GM12878 (cell line): Measurements from ENCODE around the gene PHEX. TPM values are rescaled to one million over a fixed set of nuclear protein-coding genes. Genes with fewer than 3 reads are reported as not detected.

Experiments
- ATAC-seq: fragments of 200-7000 bp; cut with Tn5 transposase; 3 replicates; pipeline ENCODE4 v1.9.1; 2020; ENCODE audit warnings: mild to moderate bottlenecking, moderate library complexity
- BruUV-seq: library from RNA; stranded (reverse); fragments of 400-500 nt; replicated peaks from 2 replicates; lab custom pipeline; 2021; lab: Mats Ljungman, UMichigan
- CTCF ChIA-PET: fragments of 300-600 bp; sonication (Branson Sonifier 250); formaldehyde crosslinking; extraction: SDS; loops from one replicate; lab custom pipeline; 2021; ENCODE audit warnings: inconsistent platforms; lab: Yijun Ruan, JAX
- POLR2A ChIA-PET: fragments of 350-600 bp; formaldehyde crosslinking; extraction: SDS; loops from one replicate; lab custom pipeline; 2021; ENCODE audit warnings: inconsistent platforms; lab: Charles Lee
- RAD21 ChIA-PET: fragments of 300-600 bp; sonication (Branson Sonifier 250); formaldehyde crosslinking; loops from one replicate; lab custom pipeline; 2023; ENCODE audit warnings: antibody characterized with exemption; ENCODE audit not compliant: unreplicated experiment; lab: Charles Lee
- SMC1A ChIA-PET: fragments of 300-600 bp; sonication (Branson Sonifier 250); formaldehyde crosslinking; loops from one replicate; lab custom pipeline; 2023; ENCODE audit not compliant: unreplicated experiment, uncharacterized antibody; lab: Charles Lee
- DNase-seq: peaks from one replicate; pipeline ENCODE4 v3.0.0-alpha.2; 2011; ENCODE audit warnings: low read depth, low spot score
- FAIRE-seq: peaks from 3 replicates; lab custom pipeline; 2011; peaks lifted over from hg19 to GRCh38; lab: Jason Lieb, UNC
- H2AFZ ChIP-seq: 2 replicates; pipeline ENCODE4 v1.6.0; 2011; ENCODE audit warnings: low read depth, low read length, control low read depth; ENCODE audit not compliant: control insufficient read depth
- H3K27ac ChIP-seq: 2 replicates; pipeline ENCODE4 v1.5.1; 2011; ENCODE audit warnings: control low read depth; ENCODE audit not compliant: control insufficient read depth, insufficient read depth
- H3K27me3 ChIP-seq, 2 experiments: replicated peaks in 1 of 2; 2 replicates each; pipeline versions ENCODE4 v1.6.0 to v1.6.1; 2011; ENCODE audit warnings: low read length in 1 of 2; ENCODE audit not compliant: control insufficient read depth in 2 of 2, insufficient read depth in 2 of 2
- H3K36me3 ChIP-seq, 2 experiments: 2 replicates each; pipeline ENCODE4 v1.5.1; 2011; ENCODE audit warnings: low read length in 1 of 2; ENCODE audit not compliant: control insufficient read depth in 2 of 2, insufficient read depth in 2 of 2
- H3K4me1 ChIP-seq: 2 replicates; pipeline ENCODE4 v1.6.1; 2011; ENCODE audit warnings: mild to moderate bottlenecking, low read length, moderate library complexity, mixed read lengths; ENCODE audit not compliant: control insufficient read depth, insufficient read depth
- H3K4me2 ChIP-seq: 2 replicates; pipeline ENCODE4 v1.6.0; 2011; ENCODE audit warnings: control low read depth; ENCODE audit not compliant: control insufficient read depth, insufficient read depth
- H3K4me3 ChIP-seq: fragments of 200-600 bp; sonication (generic); 2 replicates; pipeline ENCODE4 v1.5.1; 2016
- H3K79me2 ChIP-seq: 2 replicates; pipeline ENCODE4 v1.6.0; 2011; ENCODE audit warnings: low read length; ENCODE audit not compliant: control insufficient read depth, insufficient read depth
- H3K9ac ChIP-seq: 2 replicates; pipeline ENCODE4 v1.8.0; 2011; ENCODE audit warnings: low read length, control low read depth, mixed read lengths; ENCODE audit not compliant: control insufficient read depth, insufficient read depth
- H3K9me3 ChIP-seq: replicated peaks from 3 replicates; pipeline ENCODE4 v1.5.1; 2011; ENCODE audit warnings: mild to moderate bottlenecking, low read length; ENCODE audit not compliant: control insufficient read depth, insufficient read depth
- H4K20me1 ChIP-seq: 2 replicates; pipeline ENCODE4 v1.6.0; 2011; ENCODE audit not compliant: control insufficient read depth, insufficient read depth
- BHLHE40 ChIP-seq, 2 experiments: fragments of 450-650 bp in 1 of 2; IDR thresholded peaks; 2 replicates each; pipeline ENCODE4 v1.6.1; 2011 to 2017; ENCODE audit warnings: low read depth in 2 of 2, borderline replicate concordance in 1 of 2, improper control_type of control experiment in 1 of 2, low read length in 1 of 2, mild to moderate bottlenecking in 1 of 2
- CREB1 ChIP-seq: IDR thresholded peaks from 2 replicates; pipeline ENCODE4 v1.6.1; 2012; ENCODE audit warnings: low read depth, mild to moderate bottlenecking, inconsistent platforms
- YY1 ChIP-seq: IDR thresholded peaks from 2 replicates; pipeline ENCODE4 v1.6.1; 2011; ENCODE audit warnings: low read depth, mild to moderate bottlenecking, low read length
- ZNF622 ChIP-seq: fragments of 450-650 bp; IDR thresholded peaks from 2 replicates; pipeline ENCODE4 v1.6.1; 2017; ENCODE audit warnings: mild to moderate bottlenecking, inconsistent platforms
- ZZZ3 ChIP-seq: IDR thresholded peaks from 2 replicates; pipeline ENCODE4 v1.6.1; 2011; ENCODE audit warnings: low read depth; ENCODE audit not compliant: control insufficient read depth, insufficient read length
- WGBS: methylation state at CpG from one replicate; pipeline ENCODE4 v1.1.6; 2016; ENCODE audit warnings: low lambda C conversion rate; ENCODE audit not compliant: insufficient replicate concordance, insufficient coverage; ENCODE audit errors: missing lambda C conversion rate; 5-methylcytosine and 5-hydroxymethylcytosine counted together
- in situ Hi-C: fragments of 300-500 bp; cut with MboI; formaldehyde crosslinking; loops from 9 replicates; pipeline ENCODE4 v1.14.3; 2018; ENCODE audit warnings: mixed read lengths
- intact Hi-C: fragments of 100-400 bp; cut with micrococcal nuclease; formaldehyde crosslinking; loops from one replicate; pipeline ENCODE4 v1.14.2; 2022; ENCODE audit not compliant: unreplicated experiment
- polyA plus RNA-seq, 11 experiments: library from polyadenylated mRNA; depleted of rRNA in 4 of 11; unstranded in 6 of 11; stranded (reverse) in 5 of 11; fragments of >200 nt; fragmentation: Nextera tagmentation in 4 of 11; fragmentation: Illumina TruSeq in 1 of 11; extraction: Ambion mirVana in 4 of 11; extraction: Trizol in 1 of 11; gene quantifications; 1 replicate in 1 of 11; 2 replicates in 10 of 11; pipeline versions ENCODE4 v1.2.1 to v1.2.3, GENCODE V29; 2011 to 2016; ENCODE audit warnings: inconsistent platforms in 2 of 11, missing spikeins in 2 of 11, low read depth in 1 of 11
- total RNA-seq, 4 experiments: library from RNA; depleted of rRNA in 3 of 4; stranded (reverse); fragments of >200 nt in 3 of 4; fragmentation: Illumina TruSeq in 1 of 4; extraction: Trizol in 1 of 4; gene quantifications; 2 replicates each; pipeline versions ENCODE4 v1.2.1 to v1.2.3, GENCODE V29; 2013 to 2021
- TF ChIP-seq, protein P1 (sequence below), 3 experiments: IDR thresholded peaks in 2 of 3; conservative IDR thresholded peaks in 1 of 3; 2 replicates each; pipeline ENCODE4 v1.5.1; 2011; ENCODE audit warnings: low read depth in 3 of 3, low read length in 3 of 3, mild to moderate bottlenecking in 3 of 3, control low read depth in 2 of 3, moderate library complexity in 2 of 3, inconsistent platforms in 1 of 3, mixed read lengths in 1 of 3; ENCODE audit not compliant: control insufficient read depth in 2 of 3, insufficient read depth in 1 of 3; ENCODE audit errors: extremely low read depth in 1 of 3
- TF ChIP-seq, protein P2 (sequence below): IDR thresholded peaks from 2 replicates; pipeline ENCODE4 v1.6.1; 2012; ENCODE audit warnings: improper control_type of control experiment, low read depth, low read length; ENCODE audit not compliant: insufficient replicate concordance

PHEX gene
- total and polyA plus RNA-seq, 10 of the 15 experiments (the other 5 are each of a cell fraction or from before 2014, with no cell fraction given) = 0.12 to 97.2 (median 0.55) TPM

GRCh38 chrX:22040184-22040583 lies 8.1 kb downstream of the PHEX start:
- SMC1A ChIA-PET = interaction anchor here (0.8 to 6.9 kb wide), 4 partner anchors 15 to 51 kb away, joined by 3 to 69 read pairs (median 10); no protein-coding TSS in a partner anchor
- intact Hi-C loops (no loop called here), in situ Hi-C loops (no loop called here)
- Histone ChIP-seq H3K9me3 (no peaks in the 10 kb centered on the region), H3K27me3 (no peaks in the 10 kb centered on the region), H3K79me2 (no peaks in the 10 kb centered on the region), H3K27ac (no peak overlapping the region), H3K4me1 (no peaks in the 10 kb centered on the region), H3K4me3 (no peak overlapping the region), H3K36me3 (no peaks in the 10 kb centered on the region), H2AFZ (no peak overlapping the region), H3K9ac (no peak overlapping the region), H3K4me2 (no peak overlapping the region), H4K20me1 (no peaks in the 10 kb centered on the region)
- DNase-seq (no peak), ATAC-seq (no peak), FAIRE-seq (no peak)
- POLR2A ChIA-PET = no interaction called here
- TF ChIP-seq ZNF622 (no peak), BHLHE40 (IDR thresholded peaks at IDR 0.05; ENCODE audit: borderline replicate concordance in 1 of 2, low read depth in 2 of 2, low read length in 1 of 2) (peak in 1 of 2 experiments; percentile 51; a peak in 1 of 4 replicates)
- CTCF ChIA-PET = interaction anchor here (0.8 kb wide), 1 partner anchor 8 kb away, joined by 3 read pairs; no protein-coding TSS in a partner anchor
- RAD21 ChIA-PET = no interaction called here
- no TSS peak for BruUV-seq
- WGBS = 50% methylated on average over 2 of the region's 2 CpGs

GRCh38 chrX:22041907-22042530 lies 9.9 kb downstream of the PHEX start:
- Histone ChIP-seq H3K9ac (no peak overlapping the region), H2AFZ (no peak overlapping the region), H3K4me2 (no peak overlapping the region), H3K27me3 (no peaks in the 10 kb centered on the region), H3K4me3 (no peak overlapping the region), H3K36me3 (no peaks in the 10 kb centered on the region), H3K4me1 (no peaks in the 10 kb centered on the region), H3K9me3 (no peaks in the 10 kb centered on the region), H3K27ac (no peak overlapping the region), H4K20me1 (no peaks in the 10 kb centered on the region), H3K79me2 (no peaks in the 10 kb centered on the region)
- 76% methylated on average over 11 of the region's 11 CpGs for WGBS
- in situ Hi-C loops (no loop called here), intact Hi-C loops (no loop called here)
- BruUV-seq = no TSS peak
- ATAC-seq (peak; percentile 13), FAIRE-seq (no peak), DNase-seq (no peak)
- SMC1A ChIA-PET = interaction anchor here (0.9 to 6.9 kb wide), 8 partner anchors 9 to 75 kb away, joined by 3 to 69 read pairs (median 6); no protein-coding TSS in a partner anchor
- POLR2A ChIA-PET = interaction anchor here (1.4 to 2.0 kb wide), 3 partner anchors 12 to 51 kb away, joined by 3 to 7 read pairs (median 6); no protein-coding TSS in a partner anchor
- CTCF ChIA-PET = interaction anchor here (0.8 to 1.7 kb wide), 4 partner anchors 10 to 57 kb away, joined by 3 to 7 read pairs (median 3); no protein-coding TSS in a partner anchor
- RAD21 ChIA-PET = interaction anchor here (0.8 to 2.1 kb wide), 10 partner anchors 15 to 72 kb away, joined by 3 to 7 read pairs (median 3); no protein-coding TSS in a partner anchor
- TF ChIP-seq YY1 (no peak), ZZZ3 (no peak), CREB1 (no peak)
- TF ChIP-seq, protein P1, sequence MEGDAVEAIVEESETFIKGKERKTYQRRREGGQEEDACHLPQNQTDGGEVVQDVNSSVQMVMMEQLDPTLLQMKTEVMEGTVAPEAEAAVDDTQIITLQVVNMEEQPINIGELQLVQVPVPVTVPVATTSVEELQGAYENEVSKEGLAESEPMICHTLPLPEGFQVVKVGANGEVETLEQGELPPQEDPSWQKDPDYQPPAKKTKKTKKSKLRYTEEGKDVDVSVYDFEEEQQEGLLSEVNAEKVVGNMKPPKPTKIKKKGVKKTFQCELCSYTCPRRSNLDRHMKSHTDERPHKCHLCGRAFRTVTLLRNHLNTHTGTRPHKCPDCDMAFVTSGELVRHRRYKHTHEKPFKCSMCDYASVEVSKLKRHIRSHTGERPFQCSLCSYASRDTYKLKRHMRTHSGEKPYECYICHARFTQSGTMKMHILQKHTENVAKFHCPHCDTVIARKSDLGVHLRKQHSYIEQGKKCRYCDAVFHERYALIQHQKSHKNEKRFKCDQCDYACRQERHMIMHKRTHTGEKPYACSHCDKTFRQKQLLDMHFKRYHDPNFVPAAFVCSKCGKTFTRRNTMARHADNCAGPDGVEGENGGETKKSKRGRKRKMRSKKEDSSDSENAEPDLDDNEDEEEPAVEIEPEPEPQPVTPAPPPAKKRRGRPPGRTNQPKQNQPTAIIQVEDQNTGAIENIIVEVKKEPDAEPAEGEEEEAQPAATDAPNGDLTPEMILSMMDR (IDR thresholded peaks at IDR 0.05 in 2 of 3, conservative IDR thresholded peaks at IDR 0.05 in 1 of 3; ENCODE audit: control insufficient read depth in 2 of 3, extremely low read depth in 1 of 3, insufficient read depth in 1 of 3, low read depth in 3 of 3, low read length in 3 of 3) = no peak
- TF ChIP-seq, protein P2, sequence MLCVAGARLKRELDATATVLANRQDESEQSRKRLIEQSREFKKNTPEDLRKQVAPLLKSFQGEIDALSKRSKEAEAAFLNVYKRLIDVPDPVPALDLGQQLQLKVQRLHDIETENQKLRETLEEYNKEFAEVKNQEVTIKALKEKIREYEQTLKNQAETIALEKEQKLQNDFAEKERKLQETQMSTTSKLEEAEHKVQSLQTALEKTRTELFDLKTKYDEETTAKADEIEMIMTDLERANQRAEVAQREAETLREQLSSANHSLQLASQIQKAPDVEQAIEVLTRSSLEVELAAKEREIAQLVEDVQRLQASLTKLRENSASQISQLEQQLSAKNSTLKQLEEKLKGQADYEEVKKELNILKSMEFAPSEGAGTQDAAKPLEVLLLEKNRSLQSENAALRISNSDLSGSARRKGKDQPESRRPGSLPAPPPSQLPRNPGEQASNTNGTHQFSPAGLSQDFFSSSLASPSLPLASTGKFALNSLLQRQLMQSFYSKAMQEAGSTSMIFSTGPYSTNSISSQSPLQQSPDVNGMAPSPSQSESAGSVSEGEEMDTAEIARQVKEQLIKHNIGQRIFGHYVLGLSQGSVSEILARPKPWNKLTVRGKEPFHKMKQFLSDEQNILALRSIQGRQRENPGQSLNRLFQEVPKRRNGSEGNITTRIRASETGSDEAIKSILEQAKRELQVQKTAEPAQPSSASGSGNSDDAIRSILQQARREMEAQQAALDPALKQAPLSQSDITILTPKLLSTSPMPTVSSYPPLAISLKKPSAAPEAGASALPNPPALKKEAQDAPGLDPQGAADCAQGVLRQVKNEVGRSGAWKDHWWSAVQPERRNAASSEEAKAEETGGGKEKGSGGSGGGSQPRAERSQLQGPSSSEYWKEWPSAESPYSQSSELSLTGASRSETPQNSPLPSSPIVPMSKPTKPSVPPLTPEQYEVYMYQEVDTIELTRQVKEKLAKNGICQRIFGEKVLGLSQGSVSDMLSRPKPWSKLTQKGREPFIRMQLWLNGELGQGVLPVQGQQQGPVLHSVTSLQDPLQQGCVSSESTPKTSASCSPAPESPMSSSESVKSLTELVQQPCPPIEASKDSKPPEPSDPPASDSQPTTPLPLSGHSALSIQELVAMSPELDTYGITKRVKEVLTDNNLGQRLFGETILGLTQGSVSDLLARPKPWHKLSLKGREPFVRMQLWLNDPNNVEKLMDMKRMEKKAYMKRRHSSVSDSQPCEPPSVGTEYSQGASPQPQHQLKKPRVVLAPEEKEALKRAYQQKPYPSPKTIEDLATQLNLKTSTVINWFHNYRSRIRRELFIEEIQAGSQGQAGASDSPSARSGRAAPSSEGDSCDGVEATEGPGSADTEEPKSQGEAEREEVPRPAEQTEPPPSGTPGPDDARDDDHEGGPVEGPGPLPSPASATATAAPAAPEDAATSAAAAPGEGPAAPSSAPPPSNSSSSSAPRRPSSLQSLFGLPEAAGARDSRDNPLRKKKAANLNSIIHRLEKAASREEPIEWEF = no peak
